Pancreas (tissue), 10 donors: ENCODE measurements around the gene CYP1A1. TPM values are rescaled to one million over a fixed set of nuclear protein-coding genes. Genes with fewer than 3 reads are reported as not detected.

Experiments used
- ATAC-seq, 4 donors: fragments of 200-7000 bp; cut with Tn5 transposase; one replicate each; pipeline versions ENCODE4 v1.8.0 to v1.9.1; 2020; ENCODE audit warnings: mild to moderate bottlenecking in 4 of 4, moderate library complexity in 4 of 4
- DNase-seq, 6 donors: peaks; one replicate each; pipeline ENCODE4 v3.0.0-alpha.2; 2020
- FAIRE-seq: peaks from 2 replicates; lab custom pipeline; 2012; peaks lifted over from hg19 to GRCh38; lab: Jason Lieb, UNC
- H3K27ac ChIP-seq, 4 donors: fragments of 200-600 bp; sonication (generic); 1 replicate in 3 of 4; 2 replicates in 1 of 4; pipeline versions ENCODE4 v1.5.0 to v1.8.0; 2020
- H3K27me3 ChIP-seq, 4 donors: fragments of 200-600 bp; one replicate each; pipeline ENCODE4 v1.8.0; 2021
- H3K36me3 ChIP-seq, 3 donors: fragments of 200-600 bp; sonication (generic) in 1 of 3; one replicate each; pipeline versions ENCODE4 v1.5.0 to v1.8.0; 2020 to 2021
- H3K4me1 ChIP-seq, 3 donors: fragments of 200-600 bp; one replicate each; pipeline ENCODE4 v1.8.0; 2021
- H3K4me3 ChIP-seq, 4 donors: fragments of 200-600 bp; sonication (generic) in 2 of 4; one replicate each; pipeline versions ENCODE4 v1.5.0 to v1.8.0; 2020 to 2021
- H3K9me3 ChIP-seq, 4 donors: fragments of 200-600 bp; one replicate each; pipeline ENCODE4 v1.8.0; 2021
- WGBS, 2 donors: extraction: QIAGEN DNeasy Blood & Tissue Kit; methylation state at CpG; one replicate each; pipeline ENCODE4 v1.1.7; 2013; 5-methylcytosine and 5-hydroxymethylcytosine counted together
- intact Hi-C, 3 donors: fragments of 100-400 bp; cut with DNase I; formaldehyde crosslinking; loops; one replicate each; pipeline versions ENCODE4 v1.11.1 to v1.14.2; 2022
- polyA plus RNA-seq, 2 donors: library from polyadenylated mRNA; stranded (reverse); fragments of 200-250 nt; gene quantifications; one replicate each; pipeline ENCODE4 v1.2.3, GENCODE V29; 2013
- total RNA-seq, 6 donors: library from RNA; stranded (reverse); fragmentation: NEBNext Ultra II Directional in 4 of 6; extraction: Animal tissue kit (Norgen Biotek cat#: 25700) in 4 of 6; gene quantifications; one replicate each; pipeline versions ENCODE4 v1.2.1 to v1.2.4, GENCODE V29; 2021 to 2023
- TF ChIP-seq, protein P1 (sequence below), 4 donors: fragments of 200-600 bp; sonication (generic) in 3 of 4; IDR thresholded peaks; one replicate each; pipeline versions ENCODE4 v1.5.0 to v1.8.0; 2021; ENCODE audit warnings: antibody characterized with exemption in 4 of 4
- donor health status: healthy with polysubstance abuse.
- donor health status: DM: no; HTN: no; CAD: no; lungs with moderate emphysema.
- donor health status: DM: no; HTN: no; CAD: no.
- donor health status: control.
- donor health status: control.
- donor health status: Bipolar disorder and iron deficiency.
- donor health status: DM: yes; HTN: yes; CAD: no.
- donor health status: DM: no; HTN: no; CAD: no.
- donor health status: DM: no; HTN: no; CAD: no.
- donor health status: DM: yes; HTN: yes; CAD: no.

Gene CYP1A1
- total and polyA plus RNA-seq, 8 donors = 0.12 to 1.1 (median 0.19) TPM; not detected in 3

DNA sequence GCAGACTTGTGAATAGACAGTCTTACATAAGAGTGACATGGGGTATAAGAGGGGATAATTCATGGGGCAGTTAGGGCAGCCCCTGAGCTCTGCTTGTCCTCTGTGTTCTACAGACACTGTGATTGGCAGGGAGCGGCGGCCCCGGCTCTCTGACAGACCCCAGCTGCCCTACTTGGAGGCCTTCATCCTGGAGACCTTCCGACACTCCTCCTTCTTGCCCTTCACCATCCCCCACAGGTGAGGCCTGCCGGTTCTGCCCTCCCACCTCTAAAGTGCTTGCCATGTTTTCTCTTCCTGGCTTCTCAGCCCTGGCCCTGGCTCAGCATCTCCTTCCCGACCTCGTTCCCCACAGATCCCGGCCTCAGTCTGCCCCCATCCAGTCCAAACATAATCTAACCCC lies 26.7 kb upstream of the CYP1A1 start:
- FAIRE-seq = no peak
- WGBS, 2 donors = 50 to 61% methylated on average over 8 of the region's 8 CpGs
- intact Hi-C loops = loop anchor here in 2 of 3 donors (10.0 kb wide), 2 partner anchors 127 to 367 kb away; no protein-coding TSS in a partner anchor

DNA sequence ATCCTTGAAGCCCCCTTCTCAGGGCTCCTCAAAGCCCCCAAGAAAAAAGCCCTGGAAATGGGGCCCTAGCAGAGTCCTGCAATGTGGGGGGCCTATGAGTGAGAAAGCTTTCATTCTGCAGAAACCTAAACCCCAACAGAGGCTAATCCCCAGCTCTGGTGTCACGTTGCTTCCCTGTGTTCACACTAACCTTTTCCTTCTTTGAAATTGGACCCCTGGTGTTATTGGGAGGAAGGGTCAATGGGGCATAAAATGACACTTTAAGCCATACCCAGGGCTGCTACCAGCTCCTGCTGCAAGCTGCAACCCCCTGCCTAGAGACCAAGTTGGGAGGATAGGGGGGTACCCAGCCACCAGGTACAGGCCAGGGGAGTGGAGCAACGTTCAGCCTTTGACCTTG lies 25.4 kb upstream of the CYP1A1 start:
- no peaks in the 10 kb centered on the region for H3K9me3 ChIP-seq
- H3K36me3 ChIP-seq = no peaks in the 10 kb centered on the region
- intact Hi-C loops = loop anchor here in 2 of 3 donors (10.0 kb wide), 2 partner anchors 126 to 366 kb away; no protein-coding TSS in a partner anchor
- no peak overlapping the region for H3K27ac ChIP-seq
- TF ChIP-seq, protein P1, sequence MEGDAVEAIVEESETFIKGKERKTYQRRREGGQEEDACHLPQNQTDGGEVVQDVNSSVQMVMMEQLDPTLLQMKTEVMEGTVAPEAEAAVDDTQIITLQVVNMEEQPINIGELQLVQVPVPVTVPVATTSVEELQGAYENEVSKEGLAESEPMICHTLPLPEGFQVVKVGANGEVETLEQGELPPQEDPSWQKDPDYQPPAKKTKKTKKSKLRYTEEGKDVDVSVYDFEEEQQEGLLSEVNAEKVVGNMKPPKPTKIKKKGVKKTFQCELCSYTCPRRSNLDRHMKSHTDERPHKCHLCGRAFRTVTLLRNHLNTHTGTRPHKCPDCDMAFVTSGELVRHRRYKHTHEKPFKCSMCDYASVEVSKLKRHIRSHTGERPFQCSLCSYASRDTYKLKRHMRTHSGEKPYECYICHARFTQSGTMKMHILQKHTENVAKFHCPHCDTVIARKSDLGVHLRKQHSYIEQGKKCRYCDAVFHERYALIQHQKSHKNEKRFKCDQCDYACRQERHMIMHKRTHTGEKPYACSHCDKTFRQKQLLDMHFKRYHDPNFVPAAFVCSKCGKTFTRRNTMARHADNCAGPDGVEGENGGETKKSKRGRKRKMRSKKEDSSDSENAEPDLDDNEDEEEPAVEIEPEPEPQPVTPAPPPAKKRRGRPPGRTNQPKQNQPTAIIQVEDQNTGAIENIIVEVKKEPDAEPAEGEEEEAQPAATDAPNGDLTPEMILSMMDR (IDR thresholded peaks at IDR 0.05) = no peak
- FAIRE-seq (no peak), DNase-seq (no peak), ATAC-seq (no peak)
- H3K27me3 ChIP-seq = no peaks in the 10 kb centered on the region
- 43 to 54% methylated on average over 2 of the region's 2 CpGs for WGBS, 2 donors
- H3K4me1 ChIP-seq = no peaks in the 10 kb centered on the region
- H3K4me3 ChIP-seq = no peak overlapping the region

More for the DNA sequence above, 26.7 kb upstream of the CYP1A1 start:
- peak in 1 of 6 donors; percentile 30 for DNase-seq
- H3K4me3 ChIP-seq = no peak overlapping the region
- no peaks in the 10 kb centered on the region for H3K4me1 ChIP-seq
- H3K27ac ChIP-seq = no peak overlapping the region
- H3K36me3 ChIP-seq = no peaks in the 10 kb centered on the region
- ATAC-seq = no peak
- H3K9me3 ChIP-seq = no peaks in the 10 kb centered on the region
- TF ChIP-seq, protein P1 (IDR thresholded peaks at IDR 0.05) = no peak
- H3K27me3 ChIP-seq = no peaks in the 10 kb centered on the region

DNA sequence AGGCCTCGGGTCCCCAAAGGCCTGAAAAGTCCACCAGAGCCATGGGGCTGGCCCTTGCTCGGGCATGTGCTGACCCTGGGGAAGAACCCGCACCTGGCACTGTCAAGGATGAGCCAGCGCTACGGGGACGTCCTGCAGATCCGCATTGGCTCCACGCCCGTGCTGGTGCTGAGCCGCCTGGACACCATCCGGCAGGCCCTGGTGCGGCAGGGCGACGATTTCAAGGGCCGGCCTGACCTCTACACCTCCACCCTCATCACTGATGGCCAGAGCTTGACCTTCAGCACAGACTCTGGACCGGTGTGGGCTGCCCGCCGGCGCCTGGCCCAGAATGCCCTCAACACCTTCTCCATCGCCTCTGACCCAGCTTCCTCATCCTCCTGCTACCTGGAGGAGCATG lies 24.5 kb upstream of the CYP1A1 start:
- TF ChIP-seq, protein P1 (IDR thresholded peaks at IDR 0.05) = no peak
- no peaks in the 10 kb centered on the region for H3K36me3 ChIP-seq
- no peaks in the 10 kb centered on the region for H3K9me3 ChIP-seq
- intact Hi-C loops = loop anchor here in 2 of 3 donors (10.0 kb wide), 2 partner anchors 125 to 365 kb away; no protein-coding TSS in a partner anchor
- no peak overlapping the region for H3K4me3 ChIP-seq
- DNase-seq = peak in 1 of 6 donors; percentile 39
- WGBS, 2 donors = 74 to 88% methylated on average over 20 of the region's 20 CpGs
- FAIRE-seq = no peak
- H3K27me3 ChIP-seq = no peaks in the 10 kb centered on the region
- H3K27ac ChIP-seq = no peak overlapping the region
- ATAC-seq = no peak
- H3K4me1 ChIP-seq = no peaks in the 10 kb centered on the region

DNA sequence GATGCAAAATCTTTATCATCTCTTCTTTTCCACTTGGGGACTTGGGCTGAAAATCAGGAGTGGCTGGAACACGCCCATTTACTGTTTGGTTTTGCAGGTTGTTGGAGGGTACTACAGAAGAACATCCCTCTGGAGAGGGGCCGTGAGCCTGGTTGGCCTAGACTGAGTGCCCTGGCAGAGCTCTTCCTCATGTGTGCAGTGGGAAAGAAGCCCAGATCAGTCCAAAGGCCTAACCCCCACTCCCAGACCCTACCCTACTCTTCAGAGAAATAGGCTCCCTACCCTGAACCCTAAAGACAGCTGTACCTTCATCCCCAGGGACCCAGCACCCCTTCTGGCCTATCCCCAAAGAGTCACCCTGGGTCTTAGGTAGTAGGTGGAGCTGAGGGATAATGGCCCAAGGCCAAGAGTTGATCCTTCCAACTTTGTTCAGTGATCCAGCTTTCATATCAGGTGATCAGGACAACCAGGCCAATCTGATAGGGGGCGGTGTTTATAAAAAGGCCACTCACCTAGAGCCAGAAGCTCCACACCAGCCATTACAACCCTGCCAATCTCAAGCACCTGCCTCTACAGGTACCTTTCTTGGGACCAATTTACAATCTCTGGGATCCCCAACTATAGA lies 23.1 kb upstream of the CYP1A1 start, which contains the start of gene CYP1A2:
Gene CYP1A2 (plus strand): TSS at position 524 of the 625 bp plus-strand sequence. CDS start 894 bp downstream, outside the sequence.
- no peak within 1 kb of the TSS for H3K4me3 ChIP-seq
- 67 to 71% methylated on average over 3 of the region's 3 CpGs for WGBS, 2 donors

More for the DNA sequence above, 23.1 kb upstream of the CYP1A1 start, which contains the start of gene CYP1A2:
- Histone ChIP-seq H3K27ac (no peak within 1 kb of the TSS), H3K4me1 (no peaks in the 10 kb centered on the region), H3K36me3 (no peaks in the 10 kb centered on the region), H3K27me3 (no peaks in the 10 kb centered on the region), H3K9me3 (no peaks in the 10 kb centered on the region)
- DNase-seq (no peak), FAIRE-seq (no peak), ATAC-seq (no peak)
- intact Hi-C loops = no loop called here
- TF ChIP-seq, protein P1 (IDR thresholded peaks at IDR 0.05) = no peak
